A673 (cell line): ENCODE data around the gene MEAF6. TPM values are rescaled to one million over a fixed set of nuclear protein-coding genes. Genes with fewer than 3 reads are reported as not detected.

Experiments used
- BruUV-seq: library from RNA; stranded (reverse); fragments of 400-500 nt; replicated peaks from 2 replicates; lab custom pipeline; 2021; lab: Mats Ljungman, UMichigan
- CTCF ChIA-PET: fragments of 300-600 bp; sonication (Branson Sonifier 250); formaldehyde crosslinking; loops from one replicate; lab custom pipeline; 2022; ENCODE audit warnings: antibody characterized with exemption; lab: Charles Lee
- POLR2A ChIA-PET: fragments of 300-600 bp; sonication (Branson Sonifier 250); formaldehyde crosslinking; loops from one replicate; lab custom pipeline; 2022; ENCODE audit warnings: antibody characterized with exemption; ENCODE audit not compliant: low non-redundant PET; lab: Charles Lee
- DNase-seq: peaks from one replicate; pipeline ENCODE4 v3.0.0-alpha.2; 2015; ENCODE audit warnings: low spot score
- H3K27ac ChIP-seq: fragments of 200-600 bp; sonication (generic); 2 replicates; pipeline ENCODE4 v1.5.1; 2016; ENCODE audit warnings: mixed run types, low read depth, mild to moderate bottlenecking, mixed read lengths, antibody characterized with exemption, low read length; ENCODE audit not compliant: poor library complexity, severe bottlenecking
- H3K27me3 ChIP-seq: fragments of 200-600 bp; sonication (generic); replicated peaks from 2 replicates; pipeline ENCODE4 v1.6.1; 2017; ENCODE audit warnings: mixed run types, low read depth, mild to moderate bottlenecking, mixed read lengths, antibody characterized with exemption, low read length; ENCODE audit not compliant: insufficient read depth, poor library complexity
- H3K36me3 ChIP-seq: fragments of 200-600 bp; sonication (generic); 2 replicates; pipeline ENCODE4 v1.6.1; 2016; ENCODE audit warnings: mixed run types, mild to moderate bottlenecking, mixed read lengths, antibody characterized with exemption, low read length; ENCODE audit not compliant: insufficient read depth, poor library complexity, severe bottlenecking
- H3K4me1 ChIP-seq: fragments of 200-600 bp; sonication (generic); 2 replicates; pipeline ENCODE4 v1.6.1; 2017; ENCODE audit warnings: mixed run types, mild to moderate bottlenecking, mixed read lengths, antibody characterized with exemption, low read length; ENCODE audit not compliant: insufficient read depth, poor library complexity, severe bottlenecking
- H3K4me3 ChIP-seq: fragments of 200-600 bp; sonication (generic); 2 replicates; pipeline ENCODE4 v1.5.1; 2016; ENCODE audit warnings: low read depth, mixed run types, mild to moderate bottlenecking, mixed read lengths, low read length; ENCODE audit not compliant: poor library complexity, severe bottlenecking
- H3K9me3 ChIP-seq: fragments of 200-600 bp; sonication (generic); 2 replicates; pipeline ENCODE4 v1.6.1; 2016; ENCODE audit warnings: mixed run types, low read depth, mild to moderate bottlenecking, mixed read lengths, antibody characterized with exemption, low read length; ENCODE audit not compliant: poor library complexity, severe bottlenecking
- CTCF ChIP-seq: fragments of 300-800, 200-600 bp; sonication (generic); conservative IDR thresholded peaks from 2 replicates; pipeline ENCODE4 v1.5.1; 2017; ENCODE audit warnings: low read depth, mild to moderate bottlenecking, antibody characterized with exemption, low read length, moderate library complexity, mixed read lengths
- EZH2 ChIP-seq: fragments of 200-600 bp; sonication (generic); IDR thresholded peaks from 2 replicates; pipeline ENCODE4 v1.6.1; 2017; ENCODE audit warnings: borderline replicate concordance, low read depth, mild to moderate bottlenecking, mixed read lengths, antibody characterized with exemption, low read length; ENCODE audit not compliant: poor library complexity, severe bottlenecking
- intact Hi-C: fragments of 100-400 bp; cut with micrococcal nuclease; formaldehyde crosslinking; loops from one replicate; pipeline ENCODE4 v1.10.0; 2022; ENCODE audit not compliant: unreplicated experiment
- total RNA-seq: library from RNA; stranded (reverse); gene quantifications from 2 replicates; pipeline ENCODE4 v1.2.3, GENCODE V29; 2021

Gene MEAF6
- total RNA-seq, 1 experiment from 2014 or later = 73.8 TPM

DNA sequence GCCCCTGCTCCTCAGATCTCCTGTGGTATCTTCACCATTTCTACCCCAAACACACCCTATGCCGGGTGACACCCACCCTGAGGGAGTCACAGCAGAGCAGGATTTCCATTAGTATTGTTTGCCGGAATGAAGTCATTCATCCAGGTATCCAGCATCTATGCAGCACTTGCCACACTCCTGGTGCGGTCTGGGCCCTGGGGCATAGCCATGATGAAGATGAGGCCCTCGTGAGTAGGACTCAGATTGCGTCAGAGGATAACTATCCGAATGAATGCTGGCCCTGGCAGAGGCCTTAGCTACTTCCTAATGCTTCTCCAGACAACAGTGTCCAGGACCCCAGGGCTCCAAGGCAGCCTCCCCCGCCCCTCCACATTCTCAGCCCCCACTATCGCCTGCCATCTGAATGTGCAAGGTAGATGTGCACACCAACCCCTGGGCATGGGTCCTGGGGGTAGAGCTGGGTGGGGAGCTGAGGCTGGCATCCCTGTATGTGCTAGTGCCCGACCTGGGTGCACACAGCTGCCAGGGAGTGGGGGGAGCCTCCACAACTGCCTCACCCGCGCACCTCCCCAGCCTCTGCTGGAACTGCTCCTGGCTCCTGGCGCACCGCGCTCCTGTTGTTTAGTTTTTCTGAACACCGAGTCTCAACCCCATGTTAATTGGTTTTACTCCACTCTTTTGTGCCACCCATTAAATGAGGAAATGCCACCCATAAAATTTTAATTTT is 65.7 kb downstream of the MEAF6 start:
- no peak for TF ChIP-seq CTCF
- TF ChIP-seq EZH2 = no peak
- no peak overlapping the region for H3K4me3 ChIP-seq
- ChIA-PET POLR2A (interaction anchor here (0.6 to 0.7 kb wide), 2 partner anchors 65 to 1050 kb away, joined by 3 to 15 read pairs; partner anchors contain the start of gene MEAF6), CTCF (interaction anchor here (1.6 kb wide), 1 partner anchor 38 kb away, joined by 4 read pairs; no protein-coding TSS in a partner anchor)
- no peak for DNase-seq
- no peaks in the 10 kb centered on the region for H3K4me1 ChIP-seq
- no peaks in the 10 kb centered on the region for H3K36me3 ChIP-seq
- no peaks in the 10 kb centered on the region for H3K27me3 ChIP-seq
- intact Hi-C loops = no loop called here
- H3K27ac ChIP-seq = no peak overlapping the region
- no peaks in the 10 kb centered on the region for H3K9me3 ChIP-seq
- no TSS peak for BruUV-seq

GRCh38 chr1:37448185-37448584 is 66.4 kb downstream of the MEAF6 start:
- Histone ChIP-seq H3K4me1 (no peaks in the 10 kb centered on the region), H3K36me3 (no peaks in the 10 kb centered on the region), H3K4me3 (no peak overlapping the region), H3K27me3 (no peaks in the 10 kb centered on the region), H3K27ac (no peak overlapping the region), H3K9me3 (no peaks in the 10 kb centered on the region)
- CTCF ChIA-PET = no interaction called here
- TF ChIP-seq EZH2 (no peak), CTCF (no peak)
- POLR2A ChIA-PET = no interaction called here
- BruUV-seq = no TSS peak
- DNase-seq = no peak
- intact Hi-C loops = no loop called here

- Histone ChIP-seq H3K36me3 (no peaks in the 10 kb centered on the region), H3K4me3 (no peak overlapping the region), H3K27me3 (no peaks in the 10 kb centered on the region), H3K27ac (no peak overlapping the region), H3K4me1 (no peaks in the 10 kb centered on the region), H3K9me3 (no peaks in the 10 kb centered on the region)
- ChIA-PET POLR2A (no interaction called here), CTCF (no interaction called here)
- BruUV-seq = no TSS peak
- DNase-seq = no peak
- intact Hi-C loops = no loop called here
- no peak for TF ChIP-seq EZH2
- no peak for TF ChIP-seq CTCF
Observed at GRCh38 chr1:37446874-37447273, 67.7 kb downstream of the MEAF6 start.
